HCT116 (cell line): ENCODE measurements around the gene RASL12.

ENCODE experiments used
- CTCF ChIP-seq, 3 experiments: fragments of 200-600 bp in 1 of 3; sonication (generic) in 1 of 3; IDR thresholded peaks in 2 of 3; conservative IDR thresholded peaks in 1 of 3; 2 replicates each; pipeline ENCODE4 v1.5.1; 2012 to 2017; ENCODE audit warnings: low read depth in 2 of 3, low read length in 2 of 3, antibody characterized with exemption in 1 of 3, borderline replicate concordance in 1 of 3, control low read depth in 1 of 3, mild to moderate bottlenecking in 1 of 3, mixed read lengths in 1 of 3, mixed run types in 1 of 3, moderate library complexity in 1 of 3; ENCODE audit not compliant: insufficient read depth in 1 of 3
- EGR1 ChIP-seq: IDR thresholded peaks from 2 replicates; pipeline ENCODE4 v1.6.1; 2012; ENCODE audit warnings: low read depth
- EZH2 ChIP-seq: fragments of 200-600 bp; sonication (generic); IDR thresholded peaks from 2 replicates; pipeline ENCODE4 v1.6.1; 2017; ENCODE audit warnings: antibody characterized with exemption, mixed run types
- EZH2phosphoT487 ChIP-seq: fragments of 200-600 bp; IDR thresholded peaks from 2 replicates; pipeline ENCODE4 v1.6.1; 2018; ENCODE audit warnings: antibody characterized with exemption, borderline replicate concordance
- FOSL1 ChIP-seq: IDR thresholded peaks from 2 replicates; pipeline ENCODE4 v1.6.1; 2012; ENCODE audit warnings: low read depth
- JUND ChIP-seq: IDR thresholded peaks from 2 replicates; pipeline ENCODE4 v1.6.1; 2012
- MAX ChIP-seq: IDR thresholded peaks from 2 replicates; pipeline ENCODE4 v1.6.1; 2012
- POLR2A ChIP-seq: IDR thresholded peaks from 2 replicates; pipeline ENCODE4 v1.7.0; 2011; ENCODE audit warnings: borderline replicate concordance; ENCODE audit not compliant: insufficient read depth, insufficient read length; ENCODE audit errors: extremely low read depth
- POLR2AphosphoS5 ChIP-seq: IDR thresholded peaks from 2 replicates; pipeline ENCODE4 v1.6.1; 2011; ENCODE audit warnings: mild to moderate bottlenecking, low read depth, low read length, moderate library complexity
- REST ChIP-seq: IDR thresholded peaks from 2 replicates; pipeline ENCODE4 v1.6.1; 2012; ENCODE audit warnings: low read depth
- SP1 ChIP-seq: IDR thresholded peaks from 2 replicates; pipeline ENCODE4 v1.6.1; 2012; ENCODE audit warnings: low read depth
- TCF7L2 ChIP-seq: IDR thresholded peaks from 2 replicates; pipeline ENCODE4 v1.7.0; 2011; ENCODE audit warnings: borderline replicate concordance, inconsistent platforms; ENCODE audit not compliant: insufficient read depth, insufficient read length; ENCODE audit errors: extremely low read depth
- YY1 ChIP-seq: IDR thresholded peaks from 2 replicates; pipeline ENCODE4 v1.6.1; 2011; ENCODE audit warnings: low read length, low read depth, moderate library complexity, mild to moderate bottlenecking; ENCODE audit not compliant: insufficient replicate concordance; ENCODE audit errors: extremely low read depth

- TF ChIP-seq JUND (no peak), FOSL1 (no peak), SP1 (no peak), POLR2A (no peak), POLR2AphosphoS5 (no peak), CTCF (IDR thresholded peaks at IDR 0.05 in 2 of 3, conservative IDR thresholded peaks at IDR 0.05 in 1 of 3; ENCODE audit: borderline replicate concordance in 1 of 3, insufficient read depth in 1 of 3, low read depth in 2 of 3, low read length in 2 of 3) (no peak), EGR1 (no peak), MAX (no peak), REST (no peak), EZH2 (no peak), TCF7L2 (no peak), YY1 (no peak), EZH2phosphoT487 (no peak)
Measured at GRCh38 chr15:65068403-65068788, 605 bp upstream of the RASL12 start.
